Kidney epithelial cell (primary cell): Measurements from ENCODE around the gene SHISAL2B. TPM values are rescaled to one million over a fixed set of nuclear protein-coding genes. Genes with fewer than 3 reads are reported as not detected.
"Not testable (repeated sequence)": the region's sequence is repeated elsewhere in the genome, so short reads cannot be mapped to it uniquely, and the experiment has no call there.

Experiments used
- DNase-seq: peaks from one replicate; pipeline ENCODE4 v3.0.0-alpha.2; 2010; ENCODE audit warnings: low read depth
- H3K27me3 ChIP-seq: 2 replicates; pipeline ENCODE4 v1.6.0; 2011; ENCODE audit warnings: low read length; ENCODE audit not compliant: control insufficient read depth, insufficient read depth
- H3K36me3 ChIP-seq: 2 replicates; pipeline ENCODE4 v1.5.1; 2011; ENCODE audit warnings: low read length; ENCODE audit not compliant: control insufficient read depth, insufficient read depth
- H3K4me3 ChIP-seq: 2 replicates; pipeline ENCODE4 v1.5.1; 2011; ENCODE audit warnings: low read depth, mild to moderate bottlenecking, control low read depth, low read length
- CTCF ChIP-seq: IDR thresholded peaks from 2 replicates; pipeline ENCODE4 v1.5.1; 2011; ENCODE audit warnings: mild to moderate bottlenecking, moderate library complexity, low read length, control low read depth, inconsistent platforms; ENCODE audit not compliant: insufficient read depth, poor library complexity, severe bottlenecking
- total RNA-seq: library from RNA; depleted of rRNA; stranded (reverse); fragments of >200 nt; gene quantifications from 2 replicates; pipeline ENCODE4 v1.2.3, GENCODE V29; 2015

SHISAL2B gene
- total RNA-seq, 1 donor from 2014 or later: not detected

- Histone ChIP-seq H3K36me3 (no peaks in the 10 kb centered on the region), H3K4me3 (no peak overlapping the region), H3K27me3 (no peaks in the 10 kb centered on the region)
- DNase-seq: no peak
- no peak for TF ChIP-seq CTCF
These were observed 10.5 kb downstream of the SHISAL2B start for GRCh38 chr5:64700765-64701164.

GRCh38 chr5:64706074-64706473, 15.8 kb downstream of the SHISAL2B start:
- DNase-seq, H3K4me3 ChIP-seq, H3K36me3 ChIP-seq, H3K27me3 ChIP-seq: not testable (repeated sequence)

GRCh38 chr5:64707191-64707590, 16.9 kb downstream of the SHISAL2B start:
- no peaks in the 10 kb centered on the region for H3K27me3 ChIP-seq
- TF ChIP-seq CTCF: no peak
- H3K36me3 ChIP-seq: no peaks in the 10 kb centered on the region
- no peak overlapping the region for H3K4me3 ChIP-seq
- no peak for DNase-seq

- not testable (repeated sequence) for H3K36me3 ChIP-seq, H3K4me3 ChIP-seq, DNase-seq, H3K27me3 ChIP-seq
These were observed 24.2 kb downstream of the SHISAL2B start for GRCh38 chr5:64714495-64714894.

- TF ChIP-seq CTCF: no peak
- no peak for DNase-seq
- Histone ChIP-seq H3K4me3 (no peak overlapping the region), H3K36me3 (peaks cover 2% of the 10 kb centered on the region), H3K27me3 (no peaks in the 10 kb centered on the region)
These were observed 32.3 kb downstream of the SHISAL2B start for GRCh38 chr5:64722588-64722987.

GRCh38 chr5:64727150-64727549, 36.8 kb downstream of the SHISAL2B start:
- TF ChIP-seq CTCF: no peak
- H3K27me3 ChIP-seq: no peaks in the 10 kb centered on the region
- H3K36me3 ChIP-seq: peaks cover 2% of the 10 kb centered on the region
- no peak overlapping the region for H3K4me3 ChIP-seq
- no peak for DNase-seq

- no peak for DNase-seq
- H3K27me3 ChIP-seq: no peaks in the 10 kb centered on the region
- TF ChIP-seq CTCF: no peak
- H3K36me3 ChIP-seq: no peaks in the 10 kb centered on the region
- no peak overlapping the region for H3K4me3 ChIP-seq
These were observed 52.1 kb downstream of the SHISAL2B start for GRCh38 chr5:64742411-64742810.
